GM19238 (cell line): ENCODE data around the gene TSPAN18.

Experiments
- DNase-seq: peaks from one replicate; pipeline ENCODE4 v3.0.0; 2011; ENCODE audit warnings: low spot score; ENCODE audit not compliant: insufficient read length

TSPAN18 gene

DNA sequence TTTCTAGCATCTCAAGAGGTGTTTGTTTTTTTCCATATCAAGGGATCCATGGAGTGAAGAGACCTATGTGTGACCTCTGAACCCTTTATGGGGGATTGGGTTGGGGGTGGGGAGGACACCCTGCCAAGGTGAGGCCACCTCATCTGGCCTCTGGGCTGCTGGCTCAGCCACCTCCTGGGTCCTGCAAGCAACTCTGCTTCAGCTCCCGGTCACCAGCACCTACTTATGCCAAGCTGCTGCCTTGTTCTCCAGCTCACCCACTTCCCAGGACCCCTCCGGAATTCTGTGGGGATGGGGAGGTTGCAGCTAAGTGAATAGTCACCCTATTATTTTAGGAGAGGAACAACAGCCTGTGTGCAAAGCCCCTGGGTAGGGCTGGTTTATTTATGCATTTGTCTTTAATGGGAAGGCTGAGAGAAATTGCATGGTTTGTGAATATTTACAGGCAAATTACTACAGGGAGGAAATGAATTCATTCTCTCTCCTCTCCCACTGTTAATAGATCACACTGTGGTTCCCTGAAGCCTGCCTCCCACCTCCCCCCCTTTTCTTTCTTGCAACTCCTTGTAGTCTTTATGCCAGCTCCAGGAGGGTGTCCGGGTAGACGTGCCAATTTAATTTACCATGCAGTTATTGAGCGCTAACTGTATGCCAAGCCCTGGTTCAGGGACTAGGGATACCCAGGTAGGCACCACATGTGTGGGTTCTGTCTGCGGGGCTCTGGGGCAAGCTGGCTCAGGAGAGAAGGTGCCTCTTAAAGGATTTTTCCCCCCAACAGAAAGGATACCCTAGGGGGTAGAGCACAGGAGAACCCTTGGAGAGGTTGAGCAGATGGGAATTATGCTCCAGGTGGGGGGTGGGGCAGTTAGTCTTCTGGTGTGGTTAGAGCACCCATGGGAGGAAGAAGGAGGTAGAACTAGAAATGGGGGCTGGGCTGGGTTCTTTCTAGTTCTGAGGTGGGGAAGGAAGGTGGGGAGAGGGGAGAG is 50.7 kb downstream of the TSPAN18 start:
- no peak for DNase-seq

DNA sequence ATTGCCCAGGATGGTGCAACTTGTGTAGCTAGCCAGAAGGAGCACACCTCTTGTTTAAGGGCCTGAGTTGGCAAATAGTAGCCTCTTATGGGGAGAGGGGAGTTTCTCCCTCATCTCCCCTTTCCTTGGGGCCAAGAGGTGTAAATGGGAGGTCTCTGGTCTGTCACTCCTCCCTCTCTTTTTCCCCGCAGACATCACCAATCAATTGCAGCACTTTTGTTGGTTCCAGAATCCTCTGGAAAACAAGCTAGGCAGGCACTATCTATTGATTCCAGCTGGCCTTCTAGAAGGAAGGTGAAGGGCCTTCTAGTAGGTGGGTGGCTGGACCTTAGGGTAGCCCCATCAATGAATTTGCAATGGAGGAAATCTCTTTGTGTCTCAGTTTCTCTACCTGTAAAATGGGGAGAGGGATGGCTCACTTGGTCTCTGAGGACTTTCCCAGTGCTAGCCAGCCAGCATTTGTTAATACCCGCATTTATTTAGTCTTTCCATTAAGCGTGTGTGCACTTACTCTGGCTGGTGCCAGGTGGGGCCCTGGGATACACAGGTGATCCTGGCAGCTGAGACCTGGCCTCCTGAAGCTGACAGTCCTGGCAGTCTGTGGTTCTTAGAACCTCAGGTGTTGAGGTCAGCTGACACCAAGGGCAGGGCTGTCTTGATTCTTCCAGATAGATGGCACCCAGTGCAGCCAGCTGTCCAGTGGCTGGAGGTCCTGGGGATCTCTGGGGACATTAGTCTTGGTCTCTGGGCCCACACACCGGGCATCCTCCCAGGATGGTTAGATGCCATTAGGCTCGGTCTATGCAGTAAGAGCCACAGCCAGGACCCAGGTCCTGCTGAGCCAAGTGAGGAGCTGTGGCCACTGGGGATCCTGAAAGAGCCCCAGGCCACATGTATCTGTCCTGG is 51.7 kb downstream of the TSPAN18 start:
- no peak for DNase-seq

GRCh38 chr11:44779736-44780520 is 53.2 kb downstream of the TSPAN18 start:
- no peak for DNase-seq

DNA sequence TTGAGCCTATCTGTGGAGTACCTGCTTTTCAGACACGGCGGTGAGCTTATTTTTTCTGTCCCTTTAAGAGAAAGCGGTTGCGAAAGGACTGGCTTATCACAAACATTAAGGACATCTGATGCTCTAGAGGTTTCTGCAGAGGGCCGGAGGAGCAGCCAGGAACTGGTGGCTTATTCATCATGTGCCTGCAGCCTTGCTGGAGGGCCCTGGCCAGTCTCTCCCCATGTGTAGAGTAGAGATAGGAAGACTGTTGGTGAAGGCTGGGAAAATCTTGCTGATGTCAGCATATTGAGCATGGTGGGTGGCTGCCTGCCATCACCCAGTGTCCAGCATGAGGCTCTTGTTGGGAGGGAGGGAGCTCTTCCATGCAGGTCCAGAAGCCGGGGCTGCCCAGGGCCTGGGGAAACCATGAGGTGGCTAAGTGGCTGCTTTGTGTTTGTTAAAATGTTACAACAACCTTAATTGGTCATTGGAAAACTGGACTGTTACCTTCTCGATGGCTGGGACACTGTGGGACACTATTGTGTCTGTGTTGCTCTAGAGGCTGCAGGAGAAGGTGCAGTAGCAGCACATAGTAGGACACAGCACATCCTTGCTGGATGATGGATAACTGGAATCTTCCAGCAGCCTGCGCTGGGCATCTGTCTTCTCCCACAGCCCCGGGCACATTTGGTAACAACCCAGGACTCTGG is 54.3 kb downstream of the TSPAN18 start:
- DNase-seq, result no peak

DNA sequence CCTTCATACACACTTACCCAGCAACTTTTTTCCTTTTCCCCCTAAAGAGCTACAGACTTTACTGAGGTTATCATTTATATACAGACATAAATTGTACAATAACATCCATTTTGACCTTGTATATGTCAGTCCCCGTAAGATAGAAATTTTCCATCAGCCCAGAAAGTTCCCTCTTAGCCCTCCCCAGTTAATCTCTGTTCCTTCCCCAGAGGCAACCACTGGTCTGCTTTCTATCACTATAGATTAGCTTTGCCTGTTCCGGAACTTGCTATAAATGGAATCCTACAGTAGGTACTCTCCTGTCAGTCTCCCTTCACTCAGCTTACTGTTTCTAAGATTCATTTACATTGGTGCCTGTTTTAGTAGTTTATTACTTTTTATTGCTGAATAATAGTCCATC is 54.9 kb downstream of the TSPAN18 start:
- no peak for DNase-seq

DNA sequence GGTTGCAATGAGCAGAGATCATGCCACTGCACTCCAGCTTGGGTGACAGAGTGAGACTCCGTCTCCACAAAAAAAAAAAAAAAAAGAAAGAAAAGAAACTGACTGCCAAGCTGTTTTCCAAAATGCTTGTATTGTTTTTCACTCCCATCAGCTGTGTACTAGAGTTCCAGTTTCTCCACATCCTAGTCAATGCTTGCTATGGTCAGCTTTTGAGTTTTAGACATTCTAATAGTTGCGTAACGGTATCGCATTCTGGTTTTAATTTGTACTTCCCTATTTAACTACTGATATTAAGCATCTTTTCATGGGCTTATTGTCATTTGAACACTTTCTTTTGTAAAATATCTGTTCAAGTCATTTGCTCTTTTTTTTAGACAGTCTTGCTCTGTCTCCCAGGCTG is 55.7 kb downstream of the TSPAN18 start:
- DNase-seq, result no peak

- no peak for DNase-seq
Measured at GRCh38 chr11:44784436-44784760, 57.6 kb downstream of the TSPAN18 start.

- no peak for DNase-seq
Measured at GRCh38 chr11:44784851-44785250, 58.1 kb downstream of the TSPAN18 start.

- no peak for DNase-seq
Measured at GRCh38 chr11:44785856-44786607, 59.3 kb downstream of the TSPAN18 start.

GRCh38 chr11:44787070-44787469 is 60.3 kb downstream of the TSPAN18 start:
- no peak for DNase-seq

GRCh38 chr11:44787981-44788380 is 61.2 kb downstream of the TSPAN18 start:
- DNase-seq, result no peak

- DNase-seq, result no peak
Measured at GRCh38 chr11:44788536-44789261, 61.9 kb downstream of the TSPAN18 start.

GRCh38 chr11:44789496-44789895 is 62.7 kb downstream of the TSPAN18 start:
- no peak for DNase-seq

GRCh38 chr11:44790211-44790610 is 63.4 kb downstream of the TSPAN18 start:
- DNase-seq, result no peak

DNA sequence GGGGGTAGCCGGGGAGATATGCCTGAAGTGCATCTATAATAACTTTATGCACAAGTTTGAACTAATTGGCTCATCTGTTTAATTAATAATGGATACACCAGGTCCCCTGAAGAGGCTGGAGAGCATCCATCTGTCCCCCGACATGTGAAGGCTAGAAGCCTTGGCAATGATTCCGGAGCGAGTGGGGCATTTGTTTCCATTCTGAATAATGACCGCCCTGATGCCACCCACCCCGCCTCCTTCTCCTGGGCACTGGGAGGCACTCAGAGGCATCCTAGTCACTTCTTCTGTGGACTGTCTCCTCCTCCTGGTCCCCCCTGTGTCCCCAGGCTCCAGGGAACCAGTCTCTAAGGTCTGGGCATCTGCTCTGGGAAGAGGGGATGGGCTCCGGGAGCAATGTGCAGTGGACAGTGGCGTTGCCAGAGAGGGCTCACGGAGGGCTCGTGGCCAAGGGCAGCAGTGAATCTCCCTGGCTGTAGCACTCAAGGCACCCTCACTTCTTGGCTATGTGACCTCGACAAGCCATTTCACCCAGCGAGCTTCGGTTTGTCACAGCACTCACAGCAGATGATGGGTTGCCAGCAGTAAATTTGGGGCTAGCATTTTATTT is 64.7 kb downstream of the TSPAN18 start:
- DNase-seq, result no peak

- no peak for DNase-seq
Measured at GRCh38 chr11:44792171-44792570, 65.4 kb downstream of the TSPAN18 start.

DNA sequence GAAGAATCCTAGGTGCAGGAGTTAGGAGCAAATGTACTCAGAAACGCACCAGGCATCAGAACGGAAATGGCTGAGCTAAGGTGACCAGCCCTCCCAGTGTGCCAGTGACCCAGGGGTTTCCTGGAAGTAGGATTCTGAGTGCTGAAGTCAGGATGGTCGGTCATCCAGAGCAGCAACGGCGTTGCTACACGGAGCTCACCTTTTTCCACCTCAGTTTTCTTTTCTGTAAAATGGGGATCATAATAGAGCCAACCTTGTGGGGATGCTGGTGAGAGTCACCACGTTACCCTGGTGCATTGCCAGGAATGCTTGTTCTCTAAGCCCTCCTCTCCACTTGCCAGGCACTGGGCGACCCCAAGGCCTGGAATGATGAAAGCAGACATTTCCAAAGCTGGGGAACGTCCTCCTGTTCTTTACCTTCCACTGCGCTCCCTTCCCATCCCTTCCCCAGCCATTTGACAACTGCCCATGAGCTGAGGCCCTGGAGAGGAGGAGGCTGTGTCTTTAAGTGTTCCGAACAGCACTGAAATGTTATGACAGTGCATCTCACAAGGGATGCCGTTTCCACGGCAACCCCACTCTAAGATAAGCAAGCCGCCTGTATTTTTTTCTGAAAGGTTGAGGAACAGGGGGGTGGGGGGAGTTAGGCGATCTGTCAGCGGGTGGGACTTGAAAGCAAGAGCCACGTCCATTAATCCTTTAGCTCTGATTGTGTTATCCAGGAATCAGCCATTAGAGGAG is 66.8 kb downstream of the TSPAN18 start:
- no peak for DNase-seq

GRCh38 chr11:44795803-44796535 is 69.2 kb downstream of the TSPAN18 start:
- no peak for DNase-seq
